Sciatic nerve (tissue), 2 donors: ENCODE data around the gene PKP4. TPM values are rescaled to one million over a fixed set of nuclear protein-coding genes. Genes with fewer than 3 reads are reported as not detected.
"Not testable (repeated sequence)": the region's sequence is repeated elsewhere in the genome, so short reads cannot be mapped to it uniquely, and the experiment has no call there.

Source experiments
- ATAC-seq: fragments of 200-7000 bp; cut with Tn5 transposase; one replicate; pipeline ENCODE4 v1.9.1; 2020; ENCODE audit warnings: mild to moderate bottlenecking, moderate library complexity
- DNase-seq: peaks from one replicate; pipeline ENCODE4 v3.0.0-alpha.2; 2020; ENCODE audit warnings: low spot score
- intact Hi-C: fragments of 100-400 bp; cut with DNase I; formaldehyde crosslinking; loops from one replicate; pipeline ENCODE4 v1.14.2; 2022
- total RNA-seq: library from RNA; stranded (reverse); fragmentation: NEBNext Ultra II Directional; extraction: Animal tissue kit (Norgen Biotek cat#: 25700); gene quantifications from one replicate; pipeline ENCODE4 v1.2.1, GENCODE V29; 2021
- donor health status: DM: no; HTN: no; CAD: no.
- donor health status: DM: no; HTN: no; CAD: no.

PKP4 gene
- total RNA-seq, 1 donor from 2014 or later, result 117 TPM

GRCh38 chr2:158464426-158465281 lies 7.9 kb downstream of the PKP4 start:
- DNase-seq, result no peak
- intact Hi-C loops, result no loop called here
- no peak for ATAC-seq

GRCh38 chr2:158467248-158467647 lies 10.5 kb downstream of the PKP4 start:
- DNase-seq (no peak), ATAC-seq (no peak)
- intact Hi-C loops, result no loop called here

- DNase-seq, ATAC-seq, intact Hi-C loops: not testable (repeated sequence)
These were observed 16.1 kb downstream of the PKP4 start for GRCh38 chr2:158472829-158473228.

DNA sequence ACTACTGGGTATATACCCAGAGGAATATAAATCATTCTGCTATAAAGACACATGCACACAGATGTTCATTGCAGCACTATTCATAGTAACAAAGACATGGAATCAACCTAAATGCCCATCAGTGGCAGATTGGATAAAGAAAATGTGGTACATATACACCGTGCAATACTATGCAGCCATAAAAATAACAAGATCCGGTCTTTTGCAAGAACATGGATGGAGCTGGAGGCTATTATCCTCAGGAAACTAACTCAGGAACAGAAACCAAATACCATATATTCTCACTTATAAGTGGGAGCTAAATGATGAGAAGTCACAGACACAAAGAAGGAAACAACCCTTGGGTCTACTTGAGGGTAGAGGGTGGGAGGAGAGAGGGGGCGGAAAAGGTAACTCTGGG lies 16.5 kb downstream of the PKP4 start:
- ATAC-seq, DNase-seq, intact Hi-C loops: not testable (repeated sequence)

DNA sequence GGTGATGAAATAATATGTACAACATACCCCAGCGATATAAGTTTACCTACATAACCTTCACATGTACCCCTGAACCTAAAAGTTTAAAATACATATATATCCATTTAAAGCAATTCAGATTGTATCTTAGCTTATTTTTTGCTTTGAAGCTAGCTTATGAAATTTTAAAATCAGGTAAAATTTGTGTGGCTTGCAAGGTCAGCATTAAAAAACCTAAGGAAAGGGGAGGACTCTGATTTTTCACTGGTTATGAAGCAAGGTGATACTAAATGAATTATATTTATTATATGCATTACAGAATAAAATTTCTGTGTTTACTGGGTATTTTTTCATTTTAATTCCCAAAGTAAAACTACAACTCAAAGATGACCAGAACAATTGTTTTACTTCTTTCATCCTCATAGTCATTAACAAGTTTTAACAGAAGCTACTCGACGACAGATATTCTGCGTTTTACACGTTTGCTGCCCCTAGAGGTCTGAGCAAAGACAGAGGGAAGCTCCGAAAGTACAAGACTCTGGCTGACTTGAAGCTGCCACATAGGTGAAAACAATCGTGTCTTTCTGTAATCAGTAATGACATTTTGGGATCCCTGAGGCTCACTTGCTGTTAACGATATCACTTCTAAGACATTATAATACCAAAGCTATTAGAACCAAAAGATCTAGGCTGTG lies 17.1 kb downstream of the PKP4 start:
- intact Hi-C loops, result no loop called here
- no peak for ATAC-seq
- DNase-seq, result no peak

DNA sequence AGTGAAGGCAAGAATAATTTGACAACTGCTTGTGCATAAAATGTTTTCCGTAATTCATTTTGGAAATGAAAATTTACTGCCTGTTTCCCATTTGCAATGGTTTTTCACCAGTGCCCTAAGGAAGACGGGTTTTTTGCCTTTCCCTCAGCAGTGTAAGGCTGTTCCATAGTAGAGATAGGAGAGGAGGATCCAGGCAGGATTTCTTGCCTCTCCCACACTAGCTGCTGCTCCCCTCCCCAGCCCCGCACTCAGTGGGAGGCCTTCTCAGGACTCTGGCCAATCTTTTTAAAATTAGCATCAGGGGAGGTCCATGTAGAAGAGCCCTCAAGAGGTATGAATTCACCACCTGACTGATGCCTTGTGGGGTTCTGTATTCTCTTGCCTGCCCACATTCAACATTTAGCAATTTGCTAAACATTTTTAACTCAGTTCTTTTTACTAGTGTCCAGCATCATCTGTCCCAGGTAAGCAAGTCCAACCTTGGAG lies 17.8 kb downstream of the PKP4 start:
- intact Hi-C loops, DNase-seq, ATAC-seq: not testable (repeated sequence)

GRCh38 chr2:158477202-158477601 lies 20.4 kb downstream of the PKP4 start:
- no peak for DNase-seq
- no peak for ATAC-seq
- intact Hi-C loops, result no loop called here

DNA sequence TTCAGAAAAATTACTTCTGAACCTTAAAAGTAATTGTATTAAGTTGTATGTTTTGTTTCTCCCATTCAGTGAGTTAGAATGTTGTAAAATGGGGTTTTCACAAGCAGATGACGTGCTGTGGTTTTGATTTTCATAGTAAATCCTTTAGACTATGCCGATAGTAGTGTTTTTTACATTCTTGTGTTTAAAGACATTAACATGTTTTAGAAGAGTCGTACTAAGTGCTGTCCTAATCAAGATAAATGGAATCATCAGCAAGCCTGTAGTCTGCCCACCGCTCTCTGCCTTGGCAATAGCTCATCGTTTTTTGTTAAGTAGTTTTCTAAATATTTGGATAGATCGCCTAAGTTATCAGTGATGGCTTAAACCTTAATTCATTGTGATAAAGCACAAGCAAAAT lies 21.5 kb downstream of the PKP4 start:
- ATAC-seq (no peak), DNase-seq (no peak)
- intact Hi-C loops, result no loop called here

- intact Hi-C loops, result no loop called here
- DNase-seq (no peak), ATAC-seq (no peak)
These were observed 22.1 kb downstream of the PKP4 start for GRCh38 chr2:158478816-158479215.

DNA sequence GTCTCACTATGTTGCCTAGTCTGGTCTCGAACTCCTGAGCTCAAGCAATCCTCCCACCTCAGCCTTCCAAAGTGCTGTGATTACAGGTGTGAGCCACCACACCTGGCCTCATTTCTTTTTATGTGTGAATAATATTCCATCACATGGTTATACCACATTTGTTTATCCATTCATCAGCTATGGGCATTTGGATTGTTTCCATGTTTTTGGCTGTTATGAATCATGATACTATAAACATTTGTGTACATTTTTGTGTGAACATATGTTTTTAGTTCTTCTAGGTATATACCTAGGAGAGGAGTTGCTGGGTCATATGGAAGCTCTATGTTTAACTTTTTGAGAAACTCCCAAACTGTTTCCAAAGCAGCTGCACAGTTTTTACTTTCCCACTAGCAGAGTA lies 24.4 kb downstream of the PKP4 start:
- DNase-seq (no peak), ATAC-seq (no peak)
- intact Hi-C loops, result no loop called here

DNA sequence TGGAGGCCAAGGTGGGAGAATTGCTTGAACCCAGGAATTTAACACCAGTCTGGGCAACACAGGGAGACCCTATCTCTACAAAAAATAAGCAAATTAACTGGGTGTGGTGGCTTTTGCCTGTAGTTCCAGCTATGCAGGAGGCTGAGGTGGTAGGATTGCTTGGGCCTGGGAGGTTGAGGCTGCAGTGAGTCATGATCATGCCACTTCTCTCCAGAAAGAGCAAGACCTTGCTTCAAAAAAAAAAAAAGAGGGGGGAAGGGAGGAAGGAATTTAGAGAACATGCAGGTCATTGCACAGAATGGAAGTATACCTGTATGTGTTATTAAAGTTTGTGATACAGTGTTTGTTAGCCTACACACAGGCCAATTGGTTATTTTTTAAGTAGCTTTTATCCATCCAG lies 25.8 kb downstream of the PKP4 start:
- DNase-seq (no peak), ATAC-seq (no peak)
- intact Hi-C loops, result no loop called here

DNA sequence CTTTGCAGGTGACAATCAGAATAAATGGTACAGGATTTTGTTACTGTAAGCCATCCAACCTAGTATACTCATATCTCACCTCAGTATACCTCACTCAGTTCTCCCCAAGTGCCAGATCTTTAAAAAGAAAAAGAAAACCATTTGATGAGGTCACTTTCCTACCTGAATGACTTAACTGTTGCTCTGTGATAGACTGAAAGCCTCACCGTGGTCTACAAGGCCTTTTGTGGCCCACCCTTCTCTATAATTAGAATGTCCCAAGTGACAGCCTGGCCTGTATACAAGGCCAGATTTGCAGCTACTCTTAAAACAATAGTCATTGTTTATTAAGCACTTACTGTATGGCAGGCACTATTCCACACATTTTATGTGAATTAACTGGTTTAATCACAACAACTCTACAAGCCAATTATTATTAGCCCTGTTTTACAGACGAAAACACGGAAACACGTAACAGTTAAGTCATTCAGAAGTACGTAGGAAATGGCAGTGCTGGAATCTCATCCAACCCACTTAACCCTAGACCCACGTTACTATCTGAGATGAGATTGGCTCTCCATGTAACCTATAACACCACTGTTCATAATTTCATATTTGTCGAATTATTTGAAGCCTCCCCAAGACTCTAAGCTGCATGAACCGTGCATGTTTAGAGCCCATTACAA lies 28.3 kb downstream of the PKP4 start:
- DNase-seq (no peak), ATAC-seq (no peak)
- intact Hi-C loops, result no loop called here

GRCh38 chr2:158486150-158486969 lies 29.6 kb downstream of the PKP4 start:
- DNase-seq, result no peak
- intact Hi-C loops, result no loop called here
- no peak for ATAC-seq

GRCh38 chr2:158486970-158487325 lies 30.2 kb downstream of the PKP4 start:
- intact Hi-C loops, result no loop called here
- no peak for ATAC-seq
- DNase-seq, result no peak

DNA sequence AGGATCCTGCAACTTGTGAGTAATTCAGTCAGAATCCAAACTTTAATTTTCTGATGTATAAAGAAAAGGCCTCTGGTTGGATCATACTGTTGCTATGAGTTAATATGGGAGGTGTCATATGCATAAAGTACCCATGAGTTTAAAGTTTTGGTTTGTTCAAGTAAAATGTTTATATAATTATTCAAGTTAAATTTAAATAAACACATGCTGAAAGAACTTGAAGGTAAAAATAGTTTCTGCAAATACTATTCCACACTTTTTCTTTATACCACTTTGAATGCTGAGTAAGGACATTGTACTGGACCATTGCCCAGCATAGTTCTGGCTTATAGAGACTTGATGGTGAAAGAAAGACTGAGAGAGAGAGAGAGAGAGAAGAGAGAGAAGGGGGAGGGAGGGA lies 30.7 kb downstream of the PKP4 start:
- ATAC-seq, result no peak
- intact Hi-C loops, result no loop called here
- no peak for DNase-seq

GRCh38 chr2:158488442-158489216 lies 31.9 kb downstream of the PKP4 start:
- ATAC-seq, result no peak
- intact Hi-C loops, result no loop called here
- no peak for DNase-seq

DNA sequence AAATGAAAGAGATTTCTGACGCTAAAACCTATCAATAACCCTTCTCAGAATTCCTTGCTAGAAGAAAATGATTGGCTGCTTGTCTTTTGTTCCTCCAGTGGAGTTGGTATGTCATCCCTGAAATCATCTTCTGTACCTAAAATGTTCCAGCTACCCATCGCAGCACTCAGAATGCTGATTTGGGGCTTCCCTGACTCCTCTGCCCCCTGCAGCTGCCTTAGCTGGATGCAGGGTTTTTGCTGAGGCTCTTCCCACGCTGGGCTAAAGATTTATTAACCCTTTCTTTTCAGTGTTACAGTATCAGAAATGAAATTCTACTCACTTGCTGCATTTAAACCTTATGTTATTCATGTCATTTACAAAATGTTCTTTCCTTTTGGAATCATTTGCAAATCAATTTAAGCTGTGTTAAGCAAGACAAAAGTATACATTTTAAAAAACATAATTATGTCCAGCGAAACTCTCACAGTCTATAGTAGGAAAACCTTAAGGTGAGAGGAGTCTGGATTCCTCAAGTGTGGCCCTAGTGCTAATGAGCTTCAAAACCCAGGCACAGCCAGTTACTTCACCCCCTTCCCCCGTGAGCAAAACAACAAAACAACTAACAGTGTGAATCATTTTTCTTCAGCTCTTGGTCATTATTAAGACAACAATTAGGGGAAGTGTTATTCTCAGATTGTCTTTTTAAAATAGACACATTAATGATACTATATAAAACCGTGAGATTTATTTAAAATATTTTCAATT lies 32.8 kb downstream of the PKP4 start:
- intact Hi-C loops, result no loop called here
- DNase-seq (no peak), ATAC-seq (no peak)

DNA sequence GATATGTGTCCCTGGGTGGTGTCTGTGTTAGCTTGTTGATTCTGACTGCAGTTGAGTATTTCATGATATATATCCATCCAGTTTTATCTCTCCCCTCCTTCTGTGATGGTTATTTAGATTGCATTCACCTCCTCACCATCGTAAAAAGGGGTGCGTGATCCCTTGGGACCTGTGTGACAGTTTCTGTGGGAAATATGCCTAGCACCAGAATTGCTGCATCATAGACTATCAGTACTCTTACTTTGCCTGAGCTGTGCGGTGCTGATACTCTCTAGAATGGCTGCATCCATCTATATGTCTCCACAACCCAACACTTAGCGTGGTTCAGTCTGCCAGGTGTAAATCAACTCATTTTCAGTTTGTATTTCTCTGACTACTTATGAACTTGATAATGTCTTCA lies 34.3 kb downstream of the PKP4 start:
- DNase-seq, result no peak

More for the DNA sequence above, 34.3 kb downstream of the PKP4 start:
- ATAC-seq, result no peak
- intact Hi-C loops, result no loop called here
